Activated CD4-positive, alpha-beta memory T cell treated with anti-CD3 and anti-CD28 coated beads, Interleukin-2, amount 10 ng/mL, durations not matched to agents 7 days and 5 days (primary cell): Measurements from ENCODE around the gene FLT3. TPM values are rescaled to one million over a fixed set of nuclear protein-coding genes. Genes with fewer than 3 reads are reported as not detected.
"Not testable (repeated sequence)": the region's sequence is repeated elsewhere in the genome, so short reads cannot be mapped to it uniquely, and the experiment has no call there.

ENCODE experiments used
- CTCF ChIA-PET: fragments of 350-600 bp; sonication (Branson Sonifier 250); formaldehyde crosslinking; loops from one replicate; lab custom pipeline; 2021; ENCODE audit warnings: antibody characterized with exemption, inconsistent platforms; lab: Charles Lee
- POLR2A ChIA-PET: fragments of 350-600 bp; sonication (Branson Sonifier 250); formaldehyde crosslinking; loops from one replicate; lab custom pipeline; 2021; ENCODE audit warnings: antibody characterized with exemption; lab: Charles Lee
- DNase-seq: peaks from one replicate; pipeline ENCODE4 v3.0.0-alpha.2; 2020
- H3K27ac Mint-ChIP-seq: one replicate; pipeline ENCODE4 v1.8.0; 2021; ENCODE audit warnings: mild to moderate bottlenecking, mixed read lengths
- H3K27me3 Mint-ChIP-seq: one replicate; pipeline ENCODE4 v1.8.0; 2021; ENCODE audit warnings: mixed read lengths
- H3K36me3 Mint-ChIP-seq: one replicate; pipeline ENCODE4 v1.8.0; 2021; ENCODE audit warnings: low read depth, mixed read lengths
- H3K4me1 Mint-ChIP-seq: one replicate; pipeline ENCODE4 v1.8.0; 2021; ENCODE audit warnings: mixed read lengths
- H3K4me3 Mint-ChIP-seq: one replicate; pipeline ENCODE4 v1.8.0; 2021; ENCODE audit warnings: mild to moderate bottlenecking, mixed read lengths
- H3K9me3 Mint-ChIP-seq: one replicate; pipeline ENCODE4 v1.8.0; 2021; ENCODE audit warnings: mixed read lengths
- total RNA-seq, 2 experiments: library from RNA; stranded (reverse); gene quantifications; one replicate each; pipeline ENCODE4 v1.2.3, GENCODE V29; 2021

The FLT3 gene
- total RNA-seq, 2 experiments from 2014 or later = not detected

- ChIA-PET CTCF (no interaction called here), POLR2A (no interaction called here)
- H3K36me3 Mint-ChIP-seq = no peaks in the 10 kb centered on the region
- no peak overlapping the region for H3K27ac Mint-ChIP-seq
- H3K27me3 Mint-ChIP-seq = no peaks in the 10 kb centered on the region
- DNase-seq = no peak
- H3K9me3 Mint-ChIP-seq = no peaks in the 10 kb centered on the region
- H3K4me3 Mint-ChIP-seq = no peak overlapping the region
- H3K4me1 Mint-ChIP-seq = no peaks in the 10 kb centered on the region
Observed at GRCh38 chr13:28128926-28129325, 28.6 kb upstream of the FLT3 start.

DNA sequence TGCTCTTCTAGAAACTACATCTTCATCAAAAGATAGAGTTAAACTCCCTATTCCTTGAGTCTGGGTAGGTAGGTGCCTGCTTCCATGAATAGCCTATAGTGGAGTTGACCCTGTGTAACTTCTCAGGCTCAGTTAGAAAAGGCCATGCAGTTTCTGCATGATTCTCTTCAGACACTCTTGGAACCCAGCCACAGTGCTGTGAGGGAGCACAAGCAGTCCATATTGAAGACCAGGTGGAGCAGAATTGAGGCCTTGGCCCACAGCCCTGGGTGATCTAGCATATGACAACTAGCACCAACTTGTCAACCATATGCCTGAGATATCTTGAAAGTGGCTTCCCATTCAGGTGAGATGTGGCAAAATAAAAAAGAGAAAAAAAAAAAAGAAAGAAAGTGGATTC is 27.7 kb upstream of the FLT3 start:
- Mint-ChIP-seq H3K4me3 (no peak overlapping the region), H3K4me1 (no peaks in the 10 kb centered on the region), H3K27me3 (no peaks in the 10 kb centered on the region), H3K27ac (no peak overlapping the region), H3K9me3 (no peaks in the 10 kb centered on the region), H3K36me3 (no peaks in the 10 kb centered on the region)
- CTCF ChIA-PET = no interaction called here
- no peak for DNase-seq
- POLR2A ChIA-PET = no interaction called here

DNA sequence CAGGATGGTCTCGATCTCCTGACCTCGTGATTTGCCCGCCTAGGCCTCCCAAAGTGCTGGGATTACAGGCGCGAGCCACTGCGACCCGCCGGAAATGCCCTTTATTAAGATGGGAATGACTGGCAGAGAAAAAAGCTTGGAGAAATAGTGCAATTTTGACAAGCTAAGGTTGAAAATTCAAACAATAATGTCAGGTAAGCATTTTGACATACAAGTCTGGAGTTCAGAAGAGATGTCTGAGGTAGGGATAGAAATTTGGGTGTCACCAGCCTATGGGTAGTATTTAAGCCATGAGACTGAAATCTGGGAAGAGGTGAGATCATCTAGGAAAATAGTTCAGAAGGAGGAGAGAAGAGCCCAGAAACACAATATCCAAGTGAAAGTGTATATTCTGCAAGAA is 20.8 kb upstream of the FLT3 start:
- CTCF ChIA-PET = no interaction called here
- Mint-ChIP-seq H3K36me3 (no peaks in the 10 kb centered on the region), H3K9me3 (no peaks in the 10 kb centered on the region), H3K4me1 (peaks cover 13% of the 10 kb centered on the region), H3K4me3 (no peak overlapping the region), H3K27ac (no peak overlapping the region), H3K27me3 (peaks cover 12% of the 10 kb centered on the region)
- no peak for DNase-seq
- POLR2A ChIA-PET = no interaction called here

DNA sequence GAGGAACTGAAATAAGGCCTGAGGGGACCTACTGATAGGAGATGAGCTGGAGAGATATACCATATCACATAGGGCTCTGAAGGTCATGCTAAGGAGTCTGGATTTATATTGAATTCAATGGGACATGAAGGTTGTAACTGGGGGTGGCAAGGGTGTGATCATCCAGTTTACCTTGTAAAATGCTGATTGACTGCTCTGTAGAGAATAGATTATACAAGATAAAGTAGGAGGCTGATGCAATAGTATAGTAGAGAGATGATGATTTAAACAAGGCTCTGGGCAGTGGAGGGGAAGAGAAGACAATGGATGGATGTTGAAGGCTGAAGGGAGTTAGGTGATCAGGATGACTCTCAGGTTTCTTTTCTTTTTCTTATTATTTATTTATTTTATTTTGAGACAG is 19.9 kb upstream of the FLT3 start:
- no peak for DNase-seq
- Mint-ChIP-seq H3K9me3 (no peaks in the 10 kb centered on the region), H3K27ac (no peak overlapping the region), H3K4me3 (no peak overlapping the region), H3K4me1 (peaks cover 13% of the 10 kb centered on the region), H3K27me3 (peaks cover 15% of the 10 kb centered on the region), H3K36me3 (no peaks in the 10 kb centered on the region)
- ChIA-PET CTCF (no interaction called here), POLR2A (no interaction called here)

DNA sequence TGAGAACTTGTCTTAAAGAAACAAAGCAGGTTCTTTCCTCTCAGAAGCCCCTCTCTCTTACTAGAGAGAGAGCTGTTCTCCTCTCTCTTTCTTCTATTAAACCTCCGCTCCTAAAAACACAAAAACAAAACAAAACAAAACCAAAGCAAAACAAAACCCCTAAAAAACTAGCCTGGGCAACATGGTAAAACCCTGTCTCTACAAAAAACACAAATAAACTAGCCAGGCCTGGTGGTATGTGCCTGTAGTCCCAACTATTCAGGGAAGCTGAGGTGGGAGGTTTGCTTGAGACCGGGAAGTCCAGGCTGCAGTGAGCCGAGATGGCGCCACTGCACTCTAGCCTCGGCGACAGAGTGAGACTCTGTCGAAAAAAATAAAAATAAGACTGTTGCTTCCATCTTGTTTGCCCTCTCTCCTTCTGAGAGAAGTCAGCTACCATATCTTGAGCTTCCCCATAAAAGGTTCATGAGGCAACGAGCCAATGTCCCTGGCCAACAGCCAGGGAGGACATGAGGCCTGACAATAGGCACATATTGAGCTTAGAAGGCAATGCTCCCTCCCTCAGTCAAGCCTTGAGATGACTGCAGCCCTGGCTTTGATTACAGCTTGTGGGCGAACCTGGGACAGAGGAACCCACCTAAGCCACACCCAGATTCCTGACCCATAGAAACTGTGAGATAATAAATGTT is 17.5 kb upstream of the FLT3 start:
- peaks cover 15% of the 10 kb centered on the region for H3K27me3 Mint-ChIP-seq
- no peak for DNase-seq
- no peak overlapping the region for H3K27ac Mint-ChIP-seq
- peaks cover 13% of the 10 kb centered on the region for H3K4me1 Mint-ChIP-seq
- ChIA-PET POLR2A (no interaction called here), CTCF (no interaction called here)
- H3K4me3 Mint-ChIP-seq = no peak overlapping the region
- no peaks in the 10 kb centered on the region for H3K36me3 Mint-ChIP-seq
- H3K9me3 Mint-ChIP-seq = no peaks in the 10 kb centered on the region

DNA sequence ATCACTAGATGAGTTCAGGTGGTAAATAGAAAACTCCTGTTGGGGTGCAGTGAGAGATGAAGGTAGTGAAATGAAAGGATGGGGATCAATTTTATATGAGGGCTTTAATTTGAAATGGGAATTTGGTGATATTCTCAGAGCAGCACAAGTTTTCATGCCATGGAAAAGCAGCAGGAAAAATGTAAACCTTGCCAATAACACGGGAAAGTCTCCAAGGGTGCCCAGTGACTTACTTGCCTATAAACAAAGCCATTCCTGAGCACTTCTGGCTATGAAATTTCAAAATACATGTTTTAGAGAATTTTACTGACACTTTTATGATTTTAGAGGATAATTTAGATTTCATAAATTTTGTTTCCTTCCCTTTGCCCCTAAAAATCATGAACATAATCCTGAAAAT is 16.4 kb upstream of the FLT3 start:
- H3K36me3 Mint-ChIP-seq = no peaks in the 10 kb centered on the region
- CTCF ChIA-PET = no interaction called here
- H3K4me1 Mint-ChIP-seq = peaks cover 7% of the 10 kb centered on the region
- H3K27me3 Mint-ChIP-seq = peaks cover 15% of the 10 kb centered on the region
- no peaks in the 10 kb centered on the region for H3K9me3 Mint-ChIP-seq
- DNase-seq = no peak
- POLR2A ChIA-PET = no interaction called here
- no peak overlapping the region for H3K4me3 Mint-ChIP-seq
- H3K27ac Mint-ChIP-seq = no peak overlapping the region

GRCh38 chr13:28110414-28110813 is 10.0 kb upstream of the FLT3 start:
- peaks cover 15% of the 10 kb centered on the region for H3K27me3 Mint-ChIP-seq
- no peak for DNase-seq
- H3K27ac Mint-ChIP-seq = no peak overlapping the region
- H3K4me1 Mint-ChIP-seq = no peaks in the 10 kb centered on the region
- no peaks in the 10 kb centered on the region for H3K9me3 Mint-ChIP-seq
- H3K36me3 Mint-ChIP-seq = no peaks in the 10 kb centered on the region
- ChIA-PET POLR2A (no interaction called here), CTCF (no interaction called here)
- no peak overlapping the region for H3K4me3 Mint-ChIP-seq

- DNase-seq = no peak
- Mint-ChIP-seq H3K27me3 (peaks cover 28% of the 10 kb centered on the region), H3K9me3 (no peaks in the 10 kb centered on the region), H3K4me3 (no peak overlapping the region), H3K4me1 (no peaks in the 10 kb centered on the region), H3K27ac (no peak overlapping the region), H3K36me3 (no peaks in the 10 kb centered on the region)
- ChIA-PET POLR2A (no interaction called here), CTCF (no interaction called here)
Observed at GRCh38 chr13:28106976-28107375, 6.6 kb upstream of the FLT3 start.

- H3K4me3 Mint-ChIP-seq, H3K36me3 Mint-ChIP-seq, H3K27ac Mint-ChIP-seq, H3K9me3 Mint-ChIP-seq, CTCF ChIA-PET, DNase-seq, H3K4me1 Mint-ChIP-seq: not testable (repeated sequence)
- POLR2A ChIA-PET = interaction anchor here (1.4 kb wide), 1 partner anchor 37 kb away, joined by 4 read pairs; no protein-coding TSS in a partner anchor
- peaks cover 54% of the 10 kb centered on the region for H3K27me3 Mint-ChIP-seq
Observed at GRCh38 chr13:28101886-28102285, 1.5 kb upstream of the FLT3 start.

DNA sequence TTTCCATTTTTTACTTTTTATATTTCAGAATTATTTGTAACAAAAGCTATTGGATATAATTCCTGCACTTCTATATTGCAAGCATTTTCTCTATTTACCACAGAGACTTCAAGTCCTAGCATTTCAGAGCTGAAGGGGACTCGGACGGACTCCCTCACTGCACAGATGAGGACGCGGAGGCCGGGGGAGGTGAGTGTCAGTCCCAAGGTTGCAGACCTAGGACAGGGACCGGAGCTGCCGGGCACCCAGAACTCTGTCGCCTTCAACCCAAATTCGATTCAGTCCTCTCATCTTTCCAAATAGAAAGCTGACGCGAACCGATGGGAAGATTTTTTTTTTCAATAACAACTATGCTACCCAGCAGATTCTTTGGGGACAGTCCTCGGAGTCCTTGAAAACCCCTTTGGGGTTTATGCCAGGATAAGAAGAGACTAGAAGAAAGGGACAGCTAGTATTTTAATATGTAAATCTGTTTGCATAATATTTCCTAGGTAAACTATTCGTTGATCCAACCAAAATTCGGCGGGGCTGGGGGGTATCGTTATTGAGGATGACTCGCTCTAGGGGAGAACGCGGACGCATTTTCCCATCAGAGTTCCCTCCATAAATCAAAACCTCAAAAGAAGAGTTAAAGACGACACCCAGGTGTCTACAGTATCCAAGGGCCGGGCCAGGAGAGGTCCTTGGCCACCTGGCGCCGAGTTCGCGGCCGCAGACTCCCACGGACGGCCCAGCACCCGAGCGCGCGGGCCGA is 803 bp downstream of the FLT3 start:
- ChIA-PET CTCF (no interaction called here), POLR2A (no interaction called here)
- no peak for DNase-seq
- peak overlapping the region; percentile 30 for H3K4me3 Mint-ChIP-seq
- H3K9me3 Mint-ChIP-seq = no peaks in the 10 kb centered on the region
- H3K36me3 Mint-ChIP-seq = no peaks in the 10 kb centered on the region
- H3K4me1 Mint-ChIP-seq = peaks cover 8% of the 10 kb centered on the region
- H3K27me3 Mint-ChIP-seq = peaks cover 62% of the 10 kb centered on the region
- no peak overlapping the region for H3K27ac Mint-ChIP-seq

DNA sequence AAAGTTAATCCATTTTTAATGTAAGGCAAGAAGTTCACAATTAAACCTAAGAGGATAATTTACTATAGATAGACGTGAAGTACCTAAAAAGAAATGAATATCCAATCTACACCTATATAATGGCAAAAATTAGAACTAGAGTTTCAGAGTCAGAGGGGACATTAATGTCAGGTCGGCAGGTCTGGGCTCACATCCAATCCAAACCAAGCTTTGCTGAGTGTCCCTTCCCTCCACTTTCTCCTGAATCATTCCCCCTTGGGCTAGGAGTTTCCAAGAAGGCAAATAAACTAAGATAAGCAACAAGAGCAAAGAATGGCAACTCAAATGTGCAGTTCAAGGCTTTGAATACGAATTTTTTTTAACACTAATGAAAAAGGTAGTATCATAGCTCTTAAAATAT is 2.9 kb downstream of the FLT3 start:
- peaks cover 8% of the 10 kb centered on the region for H3K4me1 Mint-ChIP-seq
- no peaks in the 10 kb centered on the region for H3K9me3 Mint-ChIP-seq
- no peak overlapping the region for H3K4me3 Mint-ChIP-seq
- POLR2A ChIA-PET = no interaction called here
- H3K27me3 Mint-ChIP-seq = peaks cover 63% of the 10 kb centered on the region
- CTCF ChIA-PET = no interaction called here
- no peak for DNase-seq
- H3K36me3 Mint-ChIP-seq = no peaks in the 10 kb centered on the region
- no peak overlapping the region for H3K27ac Mint-ChIP-seq

DNA sequence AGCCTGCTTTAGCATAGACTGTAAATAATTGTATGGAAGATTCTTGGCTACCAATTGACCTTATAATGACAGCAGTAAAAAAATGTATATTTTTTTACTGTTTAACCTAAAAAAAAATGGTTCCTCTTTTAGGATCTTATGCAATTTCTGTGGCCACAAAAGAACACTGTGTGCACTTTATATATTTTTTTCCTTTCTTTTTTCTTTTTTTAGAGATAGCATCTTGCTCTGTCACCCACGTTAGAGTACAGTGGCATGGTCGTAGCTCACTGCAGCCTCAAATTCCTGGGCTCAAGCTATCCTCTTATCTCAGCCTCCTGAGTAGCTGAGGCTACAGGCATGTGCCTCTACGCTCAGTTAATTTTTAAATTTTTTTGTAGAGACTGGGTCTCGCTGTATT is 6.1 kb downstream of the FLT3 start:
- H3K4me1 Mint-ChIP-seq = no peaks in the 10 kb centered on the region
- ChIA-PET CTCF (no interaction called here), POLR2A (no interaction called here)
- H3K4me3 Mint-ChIP-seq = no peak overlapping the region
- no peaks in the 10 kb centered on the region for H3K36me3 Mint-ChIP-seq
- no peak for DNase-seq
- no peak overlapping the region for H3K27ac Mint-ChIP-seq
- H3K27me3 Mint-ChIP-seq = peaks cover 45% of the 10 kb centered on the region
- H3K9me3 Mint-ChIP-seq = no peaks in the 10 kb centered on the region

DNA sequence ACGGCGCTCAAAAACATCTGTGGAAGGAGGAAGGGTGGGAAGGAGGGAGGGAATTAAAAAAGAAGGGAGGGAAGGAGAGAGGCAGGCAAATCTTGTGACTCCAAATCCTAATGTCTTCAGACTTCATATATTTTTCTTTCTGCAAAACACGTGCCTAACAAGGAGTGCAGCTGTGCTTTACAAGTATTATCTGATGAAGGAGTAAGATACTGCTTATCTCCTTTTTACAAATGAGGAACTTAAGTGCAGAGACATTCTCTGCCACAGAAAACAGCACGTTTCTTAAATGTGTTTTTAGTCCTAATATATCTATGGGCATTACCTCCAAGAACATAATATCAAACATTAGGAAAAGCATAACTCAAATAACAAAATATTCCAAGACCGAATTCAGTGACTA is 6.5 kb downstream of the FLT3 start:
- ChIA-PET POLR2A (no interaction called here), CTCF (no interaction called here)
- Mint-ChIP-seq H3K36me3 (no peaks in the 10 kb centered on the region), H3K27me3 (peaks cover 42% of the 10 kb centered on the region), H3K4me3 (no peak overlapping the region), H3K4me1 (no peaks in the 10 kb centered on the region), H3K9me3 (no peaks in the 10 kb centered on the region), H3K27ac (no peak overlapping the region)
- DNase-seq = no peak

DNA sequence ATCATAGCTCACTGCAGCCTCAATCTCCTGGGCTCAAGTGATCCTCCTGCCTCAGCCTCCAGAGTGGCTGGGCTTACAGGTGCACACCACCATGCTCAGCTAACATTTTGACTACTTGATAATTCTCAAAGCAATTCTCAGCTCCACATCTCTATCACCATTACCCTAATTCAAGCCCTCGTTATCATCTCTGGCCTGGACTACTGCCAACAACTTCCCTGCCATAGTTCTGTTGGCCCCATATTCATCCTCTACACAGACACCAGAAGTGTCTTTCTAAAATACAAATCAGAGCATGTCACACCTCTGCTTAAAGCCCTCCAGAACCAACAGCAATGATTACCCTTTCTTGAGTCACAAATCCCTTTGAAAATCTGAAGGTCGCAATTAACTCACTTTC is 7.9 kb downstream of the FLT3 start:
- H3K4me3 Mint-ChIP-seq = no peak overlapping the region
- CTCF ChIA-PET = no interaction called here
- H3K27me3 Mint-ChIP-seq = peaks cover 33% of the 10 kb centered on the region
- no peak overlapping the region for H3K27ac Mint-ChIP-seq
- no peaks in the 10 kb centered on the region for H3K4me1 Mint-ChIP-seq
- POLR2A ChIA-PET = no interaction called here
- H3K9me3 Mint-ChIP-seq = no peaks in the 10 kb centered on the region
- DNase-seq = no peak
- H3K36me3 Mint-ChIP-seq = no peaks in the 10 kb centered on the region
